HEK293T (cell line): ENCODE measurements around the gene MAEA.

Experiments
- FOXA1 ChIP-seq: fragments of 450-650 bp; IDR thresholded peaks from 2 replicates; pipeline ENCODE4 v1.6.1; 2016; ENCODE audit warnings: mild to moderate bottlenecking
- HDGF ChIP-seq: fragments of 450-650 bp; IDR thresholded peaks from 2 replicates; pipeline ENCODE4 v1.6.1; 2017; ENCODE audit warnings: antibody characterized with exemption, borderline replicate concordance
- SP1 ChIP-seq: fragments of 450-650 bp; IDR thresholded peaks from 2 replicates; pipeline ENCODE4 v1.6.1; 2017
- SUZ12 ChIP-seq: fragments of 450-650 bp; IDR thresholded peaks from 2 replicates; pipeline ENCODE4 v1.6.1; 2016; ENCODE audit warnings: mild to moderate bottlenecking

- TF ChIP-seq SUZ12 (no peak), FOXA1 (no peak), HDGF (no peak), SP1 (no peak)
Measured at GRCh38 chr4:1367230-1367935, 77.7 kb downstream of the MAEA start.
